Naive thymus-derived CD8-positive, alpha-beta T cell (primary cell): Measurements from ENCODE around the gene GOLGA8M. TPM values are rescaled to one million over a fixed set of nuclear protein-coding genes. Genes with fewer than 3 reads are reported as not detected.
A peak's percentile ranks its signal among the peaks of the same experiment; 100 is the strongest.
"Not testable (repeated sequence)": the region's sequence is repeated elsewhere in the genome, so short reads cannot be mapped to it uniquely, and the experiment has no call there.

ENCODE experiments used
- ATAC-seq, 2 donors: fragments of 150-1000 bp; cut with Tn5 transposase in 1 of 2; sonication (Bioruptor Pico), chemical (Tn5 transposase) in 1 of 2; 1 replicate in 1 of 2; 2 replicates in 1 of 2; pipeline ENCODE4 v1.10.0; 2021; ENCODE audit warnings: mild to moderate bottlenecking in 2 of 2, moderate library complexity in 2 of 2
- POLR2A ChIA-PET: fragments of 350-600 bp; sonication (Branson Sonifier 250); formaldehyde crosslinking; loops from one replicate; lab custom pipeline; 2021; ENCODE audit warnings: antibody characterized with exemption; lab: Charles Lee
- DNase-seq, 10 donors: peaks; one replicate each; pipeline versions ENCODE4 v3.0.0 to v3.0.0-alpha.2; 2020 to 2022
- H3K27ac Mint-ChIP-seq, 10 donors: one replicate each; pipeline ENCODE4 v1.8.0; 2020 to 2022; ENCODE audit warnings: mild to moderate bottlenecking in 10 of 10, mixed read lengths in 10 of 10, moderate library complexity in 4 of 10, inconsistent platforms in 1 of 10
- H3K27me3 Mint-ChIP-seq, 5 donors: one replicate each; pipeline ENCODE4 v1.8.0; 2021 to 2022; ENCODE audit warnings: mixed read lengths in 5 of 5
- H3K36me3 Mint-ChIP-seq, 3 donors: one replicate each; pipeline ENCODE4 v1.8.0; 2020 to 2022; ENCODE audit warnings: mixed read lengths in 3 of 3, mild to moderate bottlenecking in 2 of 3, inconsistent platforms in 1 of 3
- H3K4me1 Mint-ChIP-seq, 4 donors: one replicate each; pipeline ENCODE4 v1.8.0; 2021 to 2022; ENCODE audit warnings: mixed read lengths in 4 of 4
- H3K4me3 Mint-ChIP-seq, 10 donors: one replicate each; pipeline ENCODE4 v1.8.0; 2020 to 2022; ENCODE audit warnings: mild to moderate bottlenecking in 10 of 10, mixed read lengths in 10 of 10, moderate library complexity in 6 of 10, inconsistent platforms in 1 of 10
- H3K9me3 Mint-ChIP-seq, 9 donors: one replicate each; pipeline ENCODE4 v1.8.0; 2020 to 2022; ENCODE audit warnings: mixed read lengths in 9 of 9, mild to moderate bottlenecking in 3 of 9, inconsistent platforms in 1 of 9, moderate library complexity in 1 of 9
- polyA plus RNA-seq, 3 donors: library from polyadenylated mRNA; unstranded; fragments of 300-500 nt; fragmentation: Illumina TruSeq; gene quantifications; one replicate each; pipeline ENCODE4 v1.2.3, GENCODE V29; 2021
- total RNA-seq, 8 experiments: library from RNA in 2 of 8; stranded (reverse) in 2 of 8; gene quantifications; one replicate each; pipeline ENCODE4 v1.2.3 and lab custom pipeline; 2021 to 2026

GOLGA8M gene
- 10 to 100 TPM in 1 of 2 experiments, 1 to 10 TPM in 1; 8.3 to 10.3 TPM for total RNA-seq
- polyA plus RNA-seq: not detected
- 0.50 to 7.9 (median 2.3) reads per million in 6 experiments for total RNA-seq (lab: John Stamatoyannopoulos, UW)

GRCh38 chr15:28712270-28712669, at the start of gene GOLGA8M:
Gene GOLGA8M, minus strand, starts transcription at chr15:28712421. Its CDS starts 98 bp downstream, at chr15:28712323.
- H3K36me3 Mint-ChIP-seq, DNase-seq, ATAC-seq, H3K27ac Mint-ChIP-seq, H3K27me3 Mint-ChIP-seq, H3K9me3 Mint-ChIP-seq, H3K4me1 Mint-ChIP-seq, POLR2A ChIA-PET, H3K4me3 Mint-ChIP-seq: not testable (repeated sequence)

GRCh38 chr15:28742890-28743289, 30.7 kb upstream of the GOLGA8M start:
- POLR2A ChIA-PET, H3K9me3 Mint-ChIP-seq, ATAC-seq, DNase-seq, H3K27ac Mint-ChIP-seq, H3K27me3 Mint-ChIP-seq, H3K4me1 Mint-ChIP-seq, H3K4me3 Mint-ChIP-seq: not testable (repeated sequence)
- H3K36me3 Mint-ChIP-seq: peaks cover 0 to 19% (median 3%) of the 10 kb centered on the region in 3 donors

GRCh38 chr15:28738590-28739292, 26.5 kb upstream of the GOLGA8M start:
- Mint-ChIP-seq H3K4me1 (peaks cover 6 to 19% (median 12%) of the 10 kb centered on the region in 4 donors), H3K4me3 (peak overlapping the region; percentile 86 to 97 (median 94)), H3K27ac (peak overlapping the region; percentile 88 to 99 (median 96))
- ATAC-seq (peak; percentile 36 to 42), DNase-seq (peak in 7 of 10 donors; percentile 26 to 77 (median 58))
- H3K9me3 Mint-ChIP-seq, POLR2A ChIA-PET, H3K27me3 Mint-ChIP-seq, H3K36me3 Mint-ChIP-seq: not testable (repeated sequence)

- peaks cover 6 to 19% (median 10%) of the 10 kb centered on the region in 4 donors for H3K4me1 Mint-ChIP-seq
- POLR2A ChIA-PET, H3K27me3 Mint-ChIP-seq, DNase-seq, H3K36me3 Mint-ChIP-seq, H3K9me3 Mint-ChIP-seq: not testable (repeated sequence)
- peak overlapping the region; percentile 88 to 99 (median 96) for H3K27ac Mint-ChIP-seq
- H3K4me3 Mint-ChIP-seq: peak overlapping the region; percentile 86 to 97 (median 94)
- peak; percentile 39 to 52 for ATAC-seq
Measured at GRCh38 chr15:28738200-28738561, 26.0 kb upstream of the GOLGA8M start.

GRCh38 chr15:28737521-28738199, 25.4 kb upstream of the GOLGA8M start:
- H3K9me3 Mint-ChIP-seq, H3K27me3 Mint-ChIP-seq, POLR2A ChIA-PET, H3K36me3 Mint-ChIP-seq: not testable (repeated sequence)
- Mint-ChIP-seq H3K27ac (peak overlapping the region; percentile 57 to 96 (median 92)), H3K4me1 (peaks cover 6 to 19% (median 10%) of the 10 kb centered on the region in 4 donors), H3K4me3 (peak overlapping the region; percentile 70 to 94 (median 87))
- DNase-seq (peak; percentile 27 to 77 (median 58)), ATAC-seq (peak; percentile 74 to 77)

GRCh38 chr15:28728061-28728460, 15.8 kb upstream of the GOLGA8M start:
- H3K9me3 Mint-ChIP-seq, ATAC-seq, H3K27me3 Mint-ChIP-seq, POLR2A ChIA-PET, H3K4me1 Mint-ChIP-seq, H3K36me3 Mint-ChIP-seq: not testable (repeated sequence)
- Mint-ChIP-seq H3K27ac (peak overlapping the region in 3 of 10 donors; percentile 34 to 71 (median 66)), H3K4me3 (peak overlapping the region in 6 of 10 donors; percentile 18 to 65 (median 33))
- DNase-seq: peak in 9 of 10 donors; percentile 18 to 76 (median 46)

- DNase-seq, ATAC-seq, POLR2A ChIA-PET, H3K36me3 Mint-ChIP-seq, H3K27me3 Mint-ChIP-seq, H3K4me3 Mint-ChIP-seq, H3K27ac Mint-ChIP-seq, H3K9me3 Mint-ChIP-seq, H3K4me1 Mint-ChIP-seq: not testable (repeated sequence)
Measured at GRCh38 chr15:28727026-28727425, 14.8 kb upstream of the GOLGA8M start.

GRCh38 chr15:28726102-28726501, 13.9 kb upstream of the GOLGA8M start:
- ATAC-seq (no peak), DNase-seq (no peak)
- H3K36me3 Mint-ChIP-seq: no peaks in the 10 kb centered on the region
- H3K4me3 Mint-ChIP-seq: no peak overlapping the region
- peaks cover 2 to 10% (median 5%) of the 10 kb centered on the region in 4 donors for H3K4me1 Mint-ChIP-seq
- peaks cover 0 to 1% (median 0%) of the 10 kb centered on the region in 5 donors for H3K27me3 Mint-ChIP-seq
- no peaks in the 10 kb centered on the region for H3K9me3 Mint-ChIP-seq
- POLR2A ChIA-PET: no interaction called here
- no peak overlapping the region for H3K27ac Mint-ChIP-seq

GRCh38 chr15:28725556-28725955, 13.3 kb upstream of the GOLGA8M start:
- Mint-ChIP-seq H3K27ac (no peak overlapping the region), H3K36me3 (no peaks in the 10 kb centered on the region), H3K4me1 (peaks cover 2 to 10% (median 5%) of the 10 kb centered on the region in 4 donors), H3K27me3 (peaks cover 0 to 1% (median 0%) of the 10 kb centered on the region in 5 donors), H3K9me3 (no peaks in the 10 kb centered on the region), H3K4me3 (no peak overlapping the region)
- DNase-seq (no peak), ATAC-seq (no peak)
- POLR2A ChIA-PET: no interaction called here

- H3K27ac Mint-ChIP-seq, POLR2A ChIA-PET, H3K27me3 Mint-ChIP-seq, DNase-seq, H3K4me1 Mint-ChIP-seq, H3K36me3 Mint-ChIP-seq, H3K4me3 Mint-ChIP-seq, ATAC-seq, H3K9me3 Mint-ChIP-seq: not testable (repeated sequence)
Measured at GRCh38 chr15:28723986-28724385, 11.8 kb upstream of the GOLGA8M start.

GRCh38 chr15:28719626-28720025, 7.4 kb upstream of the GOLGA8M start:
- H3K4me1 Mint-ChIP-seq, DNase-seq, H3K4me3 Mint-ChIP-seq, H3K27me3 Mint-ChIP-seq, POLR2A ChIA-PET, H3K36me3 Mint-ChIP-seq, ATAC-seq, H3K9me3 Mint-ChIP-seq, H3K27ac Mint-ChIP-seq: not testable (repeated sequence)

- H3K27ac Mint-ChIP-seq, H3K36me3 Mint-ChIP-seq, H3K9me3 Mint-ChIP-seq, H3K4me1 Mint-ChIP-seq, POLR2A ChIA-PET, DNase-seq, ATAC-seq, H3K4me3 Mint-ChIP-seq, H3K27me3 Mint-ChIP-seq: not testable (repeated sequence)
Measured at GRCh38 chr15:28718576-28718975, 6.4 kb upstream of the GOLGA8M start.

GRCh38 chr15:28714176-28714575, 2.0 kb upstream of the GOLGA8M start:
- not testable (repeated sequence) for ATAC-seq, H3K27ac Mint-ChIP-seq, DNase-seq

More at GRCh38 chr15:28714176-28714575, 2.0 kb upstream of the GOLGA8M start:
- H3K27me3 Mint-ChIP-seq, H3K4me1 Mint-ChIP-seq, POLR2A ChIA-PET, H3K4me3 Mint-ChIP-seq, H3K9me3 Mint-ChIP-seq, H3K36me3 Mint-ChIP-seq: not testable (repeated sequence)
